Stimulated activated CD8-positive, alpha-beta memory T cell treated with anti-CD3 and anti-CD28 coated beads, Interleukin-4, amount 100 ng/mL, for 48 hours (primary cell): ENCODE measurements around the gene FAM13A.

Experiments
- DNase-seq: peaks from one replicate; pipeline ENCODE4 v3.0.0-alpha.2; 2020

The FAM13A gene

DNA sequence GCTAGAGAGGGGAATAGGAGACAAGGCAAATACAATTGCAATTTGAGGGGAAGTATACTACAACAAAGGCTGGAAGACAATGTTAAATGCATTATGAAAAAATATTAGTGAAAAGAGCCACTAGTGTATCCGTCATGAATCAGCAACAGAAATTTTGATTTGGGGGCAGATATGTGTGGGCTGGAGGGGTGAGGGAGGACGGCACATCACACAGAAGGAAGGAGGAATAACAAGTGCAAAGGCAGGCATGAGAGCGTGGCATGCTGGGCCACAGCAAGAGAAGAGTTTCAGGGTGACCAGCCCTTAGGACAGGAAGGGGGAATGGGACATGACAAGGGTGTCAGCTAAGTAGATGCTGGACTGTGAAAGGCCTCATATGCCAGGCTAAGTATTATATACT, 295.6 kb downstream of the FAM13A start:
- DNase-seq = no peak

- no peak for DNase-seq
Measured at GRCh38 chr4:88759895-88760290, 297.1 kb downstream of the FAM13A start.

GRCh38 chr4:88759039-88759894, 297.7 kb downstream of the FAM13A start:
- no peak for DNase-seq

DNA sequence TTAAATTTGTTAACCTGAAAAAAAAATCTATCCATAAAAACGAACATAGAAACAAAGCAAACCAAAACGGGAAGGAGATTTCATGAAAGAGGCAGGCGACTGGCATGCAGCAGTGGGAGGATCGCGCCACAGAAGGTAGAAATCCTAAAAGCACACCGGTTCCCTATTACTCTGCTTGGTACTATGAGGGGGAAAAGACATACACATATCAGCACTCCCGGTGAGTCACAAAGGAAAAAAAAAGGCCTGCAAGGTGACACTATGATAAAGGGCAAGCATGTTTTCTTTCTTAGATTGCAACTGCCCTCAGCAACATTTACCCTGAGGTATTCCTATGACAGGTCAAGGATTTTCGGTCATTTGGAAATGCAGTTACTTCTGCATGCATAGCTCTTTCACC, 298.7 kb downstream of the FAM13A start:
- no peak for DNase-seq

- no peak for DNase-seq
Measured at GRCh38 chr4:88757776-88758175, 299.2 kb downstream of the FAM13A start.

DNA sequence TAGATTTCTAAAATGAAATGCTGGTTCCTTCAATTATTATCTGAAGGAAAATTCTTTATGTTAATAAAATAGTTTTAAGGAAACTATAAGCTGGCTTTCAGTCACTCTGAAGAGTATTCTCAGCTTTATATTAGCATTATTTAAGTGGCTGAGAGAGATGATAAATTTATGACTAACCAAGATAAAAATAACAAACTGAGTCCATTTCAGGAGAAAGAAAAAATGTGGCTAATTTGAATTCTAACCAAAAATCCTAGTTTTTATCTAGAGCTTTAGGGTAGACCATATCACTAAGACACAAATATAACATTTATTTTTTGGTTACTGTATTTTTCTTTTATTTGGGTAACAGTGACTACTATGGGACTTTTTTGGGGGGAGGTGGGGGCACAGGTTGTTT, 299.9 kb downstream of the FAM13A start:
- DNase-seq = no peak

DNA sequence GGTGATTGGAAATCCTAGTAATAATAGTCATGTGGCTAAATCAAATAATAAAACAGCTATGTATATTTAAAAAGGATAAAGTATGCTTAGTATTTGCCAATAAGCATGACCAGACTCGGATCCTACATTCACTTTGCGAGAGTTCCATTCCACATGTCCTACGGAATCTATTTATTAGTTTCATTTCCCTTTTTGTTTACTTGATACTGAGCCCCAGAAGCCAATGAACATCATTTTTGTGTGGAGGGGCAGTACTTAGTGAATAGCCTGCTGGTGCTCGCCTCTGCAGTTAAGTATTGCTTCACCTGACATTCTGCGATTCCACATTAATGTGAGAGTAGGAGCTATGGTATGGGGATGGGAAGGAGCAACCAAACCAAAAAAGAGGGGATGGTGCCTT, 300.8 kb downstream of the FAM13A start:
- no peak for DNase-seq

- no peak for DNase-seq
Measured at GRCh38 chr4:88755454-88755853, 301.5 kb downstream of the FAM13A start.

- DNase-seq = no peak
Measured at GRCh38 chr4:88754796-88755195, 302.2 kb downstream of the FAM13A start.

DNA sequence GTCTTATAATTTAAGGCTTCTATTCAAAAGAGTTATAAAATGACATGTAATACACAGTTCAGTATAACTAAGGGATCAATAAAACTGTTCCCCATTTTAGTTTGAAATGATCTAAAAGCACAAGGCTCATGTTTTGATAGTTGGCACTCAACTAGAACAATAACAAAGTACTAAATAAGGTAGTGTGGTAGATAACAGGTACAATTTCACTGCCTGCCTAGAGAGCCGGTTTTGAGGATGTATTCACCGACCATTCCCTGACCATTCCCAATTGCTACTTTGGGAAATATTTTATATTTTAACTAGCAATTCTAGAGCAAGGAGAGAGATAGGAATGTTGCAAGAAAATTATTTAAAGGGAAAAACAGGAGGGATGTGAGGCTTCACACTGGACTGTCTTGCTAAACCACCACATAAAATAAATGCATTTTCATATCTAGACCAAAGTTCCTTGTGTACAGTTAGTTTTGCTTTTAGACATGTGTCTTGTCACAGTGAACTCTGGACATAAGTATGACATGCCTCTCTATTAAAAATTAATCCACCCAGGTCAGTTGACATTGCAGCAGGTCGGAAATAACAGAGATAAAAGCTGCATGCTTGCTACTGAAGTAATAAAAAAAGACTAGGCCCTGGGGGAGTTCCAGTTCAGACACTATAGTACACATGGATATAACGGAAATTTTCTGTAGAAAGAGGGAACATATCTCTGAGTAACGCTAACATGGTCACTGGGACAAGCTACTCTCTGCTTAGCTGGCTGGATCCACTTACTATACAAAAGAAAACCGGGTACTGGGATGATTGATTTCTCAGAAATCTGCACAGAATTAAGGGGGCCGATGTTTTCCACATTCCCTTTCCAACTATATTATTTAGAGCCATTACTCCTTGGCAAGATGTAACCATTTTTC, 303.1 kb downstream of the FAM13A start:
- DNase-seq = no peak

GRCh38 chr4:88752754-88753153, 304.2 kb downstream of the FAM13A start:
- no peak for DNase-seq

GRCh38 chr4:88752076-88752463, 304.9 kb downstream of the FAM13A start:
- DNase-seq = no peak

GRCh38 chr4:88751258-88752075, 305.5 kb downstream of the FAM13A start:
- DNase-seq = no peak

DNA sequence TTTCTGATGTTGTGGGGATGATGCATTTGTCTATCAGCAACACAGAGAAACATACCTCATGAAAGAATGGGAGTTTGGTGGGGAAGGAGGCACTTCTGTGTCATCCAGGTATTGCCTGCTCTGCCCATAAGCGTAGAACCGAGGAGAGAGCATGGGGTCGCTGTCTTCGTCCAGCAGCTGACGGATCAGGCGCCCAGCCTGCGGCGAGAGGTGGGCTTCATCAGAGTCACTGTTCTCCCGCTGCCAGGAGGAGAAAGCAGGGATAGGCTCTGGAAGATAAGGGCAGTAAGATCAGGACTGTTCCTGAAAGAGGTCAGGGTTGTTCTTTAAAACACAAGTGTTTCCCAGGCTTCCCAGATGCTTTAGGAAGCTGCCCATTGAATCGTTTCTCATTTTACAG, 306.6 kb downstream of the FAM13A start:
- no peak for DNase-seq

GRCh38 chr4:88747351-88747750, 309.6 kb downstream of the FAM13A start:
- no peak for DNase-seq

DNA sequence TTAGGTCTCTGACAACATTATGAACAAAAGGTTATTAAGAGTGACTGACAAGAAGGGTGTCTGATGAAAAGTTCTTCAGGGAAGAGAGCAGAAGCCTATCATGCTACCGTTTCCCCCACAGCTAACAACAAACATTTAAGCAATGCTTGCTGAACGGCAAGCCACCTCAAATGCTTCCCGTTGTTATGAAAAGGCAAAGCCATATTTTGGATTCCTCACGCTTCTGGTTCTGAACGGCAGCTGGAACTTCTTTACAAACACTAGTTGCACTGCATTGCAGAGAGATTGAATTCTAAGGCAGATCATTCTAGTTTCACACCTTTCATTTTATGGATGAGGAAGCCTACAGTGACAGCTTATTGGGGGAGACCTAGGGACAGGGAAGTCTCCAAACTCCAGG, 310.8 kb downstream of the FAM13A start:
- DNase-seq = no peak

GRCh38 chr4:88745581-88746163, 311.3 kb downstream of the FAM13A start:
- DNase-seq = no peak

- DNase-seq = no peak
Measured at GRCh38 chr4:88745175-88745574, 311.8 kb downstream of the FAM13A start.

- DNase-seq = no peak
Measured at GRCh38 chr4:88744609-88745008, 312.4 kb downstream of the FAM13A start.

DNA sequence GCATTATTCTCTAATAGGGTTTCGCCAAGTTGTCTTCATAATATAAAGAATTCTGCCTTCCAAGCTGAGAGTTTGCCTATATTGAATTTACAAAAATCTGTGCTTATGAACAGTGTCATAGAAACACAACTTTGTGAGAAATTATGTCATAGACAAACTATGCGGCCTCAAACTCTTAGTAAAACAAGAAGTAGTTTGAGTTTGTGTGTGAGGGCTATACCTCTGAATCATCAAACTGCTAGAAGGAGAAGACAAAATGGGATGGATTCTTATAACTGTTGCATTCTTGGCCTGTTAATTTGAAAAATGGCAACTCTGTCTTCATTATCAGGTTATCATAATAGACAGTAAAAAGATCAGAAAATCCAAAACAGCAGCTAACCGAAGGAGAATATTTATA, 313.3 kb downstream of the FAM13A start:
- no peak for DNase-seq

- DNase-seq = no peak
Measured at GRCh38 chr4:88742561-88742960, 314.4 kb downstream of the FAM13A start.

DNA sequence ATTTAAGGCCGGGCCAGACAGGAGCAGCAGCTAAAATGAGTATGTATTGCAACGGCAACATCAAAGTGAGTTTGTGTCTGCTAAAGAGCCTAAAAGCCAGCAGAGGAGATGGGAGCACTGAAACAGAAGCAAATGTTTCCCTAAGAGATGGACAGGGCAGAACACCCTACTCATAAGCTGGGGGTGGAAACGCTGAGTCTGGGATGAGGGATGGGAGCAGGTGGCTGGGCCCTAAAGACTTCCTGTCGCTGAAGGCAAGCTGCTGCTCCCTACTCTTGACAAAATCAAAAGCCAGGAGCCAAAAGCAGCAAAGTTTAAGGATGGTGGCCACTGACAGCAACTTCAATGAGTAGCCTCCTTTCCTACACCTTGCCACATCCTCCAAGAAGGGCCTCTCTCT, 318.8 kb downstream of the FAM13A start:
- DNase-seq = no peak
